ENCODE measurements around the gene SEMA3D.

DNA sequence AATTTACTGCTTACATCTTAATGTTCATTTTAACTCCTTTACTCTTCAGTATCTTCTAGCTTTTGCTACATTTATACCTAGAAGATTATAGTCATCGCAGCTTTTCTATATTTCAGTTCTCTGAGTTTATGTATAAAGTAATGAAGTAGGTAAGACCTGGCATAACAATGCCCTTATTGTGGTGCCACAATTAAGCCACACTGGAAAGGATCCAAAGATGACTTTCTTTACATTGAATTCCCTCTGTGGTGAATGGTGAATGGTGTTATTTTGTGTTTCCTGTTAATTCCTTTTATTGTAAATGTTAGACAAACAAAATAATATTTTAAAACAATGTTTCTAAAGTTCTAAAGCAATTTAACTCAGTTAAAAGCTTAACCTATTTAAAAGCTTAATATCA is 36.2 kb downstream of the SEMA3D start:
- TF ChIP-seq, protein P1, sequence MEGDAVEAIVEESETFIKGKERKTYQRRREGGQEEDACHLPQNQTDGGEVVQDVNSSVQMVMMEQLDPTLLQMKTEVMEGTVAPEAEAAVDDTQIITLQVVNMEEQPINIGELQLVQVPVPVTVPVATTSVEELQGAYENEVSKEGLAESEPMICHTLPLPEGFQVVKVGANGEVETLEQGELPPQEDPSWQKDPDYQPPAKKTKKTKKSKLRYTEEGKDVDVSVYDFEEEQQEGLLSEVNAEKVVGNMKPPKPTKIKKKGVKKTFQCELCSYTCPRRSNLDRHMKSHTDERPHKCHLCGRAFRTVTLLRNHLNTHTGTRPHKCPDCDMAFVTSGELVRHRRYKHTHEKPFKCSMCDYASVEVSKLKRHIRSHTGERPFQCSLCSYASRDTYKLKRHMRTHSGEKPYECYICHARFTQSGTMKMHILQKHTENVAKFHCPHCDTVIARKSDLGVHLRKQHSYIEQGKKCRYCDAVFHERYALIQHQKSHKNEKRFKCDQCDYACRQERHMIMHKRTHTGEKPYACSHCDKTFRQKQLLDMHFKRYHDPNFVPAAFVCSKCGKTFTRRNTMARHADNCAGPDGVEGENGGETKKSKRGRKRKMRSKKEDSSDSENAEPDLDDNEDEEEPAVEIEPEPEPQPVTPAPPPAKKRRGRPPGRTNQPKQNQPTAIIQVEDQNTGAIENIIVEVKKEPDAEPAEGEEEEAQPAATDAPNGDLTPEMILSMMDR (IDR thresholded peaks at IDR 0.05; ENCODE audit: insufficient read depth, low read depth, low read length) = no peak
- TF ChIP-seq EZH2 (IDR thresholded peaks at IDR 0.05; ENCODE audit: insufficient read depth, low read length) = no peak
